ENCODE measurements around the gene AP4S1. TPM values are rescaled to one million over a fixed set of nuclear protein-coding genes. Genes with fewer than 3 reads are reported as not detected.
A peak's percentile ranks its signal among the peaks of the same experiment; 100 is the strongest.
"Not testable (repeated sequence)": the region's sequence is repeated elsewhere in the genome, so short reads cannot be mapped to it uniquely, and the experiment has no call there.

AP4S1 gene
- total RNA-seq, 1 donor from 2014 or later = 7.1 TPM

DNA sequence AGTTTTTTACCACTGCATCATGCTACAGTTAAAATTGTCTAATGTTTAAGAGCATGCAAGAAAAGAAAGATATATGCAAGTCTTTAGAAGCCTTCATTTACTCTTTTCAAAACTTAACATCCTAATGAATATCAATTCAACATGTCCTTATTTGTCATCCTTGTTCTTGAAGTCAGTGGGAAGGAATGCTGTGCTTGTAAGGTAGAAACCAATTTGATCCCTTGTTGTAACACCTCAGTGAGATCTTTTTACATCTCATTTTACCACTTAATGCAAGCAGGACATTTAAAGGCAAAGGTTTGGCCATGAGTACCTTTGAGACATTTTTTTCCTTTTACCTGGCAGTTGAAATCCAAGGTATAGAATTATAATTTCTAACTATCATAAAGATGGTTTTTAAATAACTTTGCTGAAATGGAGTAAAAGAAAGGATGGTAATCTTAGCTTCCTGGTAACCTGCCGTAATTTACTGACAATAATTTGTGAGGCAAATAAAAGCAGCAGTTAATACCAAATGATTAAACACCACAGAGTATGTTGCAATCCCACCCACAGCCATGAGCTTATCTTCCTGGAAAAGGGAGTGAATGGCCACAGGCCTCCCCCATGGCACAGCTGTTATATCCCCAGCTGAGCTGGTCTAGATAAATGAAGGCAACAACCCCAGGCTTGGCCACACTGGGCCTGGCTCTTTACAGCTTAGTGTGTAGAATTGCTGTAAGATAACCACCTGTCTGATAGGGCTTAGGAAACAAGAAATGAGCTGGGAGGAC lies 33.9 kb downstream of the AP4S1 start:
- H3K27me3 ChIP-seq = no peaks in the 10 kb centered on the region
- intact Hi-C loops (cut with DNase I) = no loop called here
- TF ChIP-seq, protein P1, sequence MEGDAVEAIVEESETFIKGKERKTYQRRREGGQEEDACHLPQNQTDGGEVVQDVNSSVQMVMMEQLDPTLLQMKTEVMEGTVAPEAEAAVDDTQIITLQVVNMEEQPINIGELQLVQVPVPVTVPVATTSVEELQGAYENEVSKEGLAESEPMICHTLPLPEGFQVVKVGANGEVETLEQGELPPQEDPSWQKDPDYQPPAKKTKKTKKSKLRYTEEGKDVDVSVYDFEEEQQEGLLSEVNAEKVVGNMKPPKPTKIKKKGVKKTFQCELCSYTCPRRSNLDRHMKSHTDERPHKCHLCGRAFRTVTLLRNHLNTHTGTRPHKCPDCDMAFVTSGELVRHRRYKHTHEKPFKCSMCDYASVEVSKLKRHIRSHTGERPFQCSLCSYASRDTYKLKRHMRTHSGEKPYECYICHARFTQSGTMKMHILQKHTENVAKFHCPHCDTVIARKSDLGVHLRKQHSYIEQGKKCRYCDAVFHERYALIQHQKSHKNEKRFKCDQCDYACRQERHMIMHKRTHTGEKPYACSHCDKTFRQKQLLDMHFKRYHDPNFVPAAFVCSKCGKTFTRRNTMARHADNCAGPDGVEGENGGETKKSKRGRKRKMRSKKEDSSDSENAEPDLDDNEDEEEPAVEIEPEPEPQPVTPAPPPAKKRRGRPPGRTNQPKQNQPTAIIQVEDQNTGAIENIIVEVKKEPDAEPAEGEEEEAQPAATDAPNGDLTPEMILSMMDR (IDR thresholded peaks at IDR 0.05) = no peak
- no peaks in the 10 kb centered on the region for H3K9me3 ChIP-seq
- no peak overlapping the region for H3K4me3 ChIP-seq
- peak; percentile 83 for ATAC-seq
- no peak for DNase-seq
- no peak overlapping the region for H3K27ac ChIP-seq
- H3K4me1 ChIP-seq = peaks cover 10% of the 10 kb centered on the region
- no peaks in the 10 kb centered on the region for H3K36me3 ChIP-seq

DNA sequence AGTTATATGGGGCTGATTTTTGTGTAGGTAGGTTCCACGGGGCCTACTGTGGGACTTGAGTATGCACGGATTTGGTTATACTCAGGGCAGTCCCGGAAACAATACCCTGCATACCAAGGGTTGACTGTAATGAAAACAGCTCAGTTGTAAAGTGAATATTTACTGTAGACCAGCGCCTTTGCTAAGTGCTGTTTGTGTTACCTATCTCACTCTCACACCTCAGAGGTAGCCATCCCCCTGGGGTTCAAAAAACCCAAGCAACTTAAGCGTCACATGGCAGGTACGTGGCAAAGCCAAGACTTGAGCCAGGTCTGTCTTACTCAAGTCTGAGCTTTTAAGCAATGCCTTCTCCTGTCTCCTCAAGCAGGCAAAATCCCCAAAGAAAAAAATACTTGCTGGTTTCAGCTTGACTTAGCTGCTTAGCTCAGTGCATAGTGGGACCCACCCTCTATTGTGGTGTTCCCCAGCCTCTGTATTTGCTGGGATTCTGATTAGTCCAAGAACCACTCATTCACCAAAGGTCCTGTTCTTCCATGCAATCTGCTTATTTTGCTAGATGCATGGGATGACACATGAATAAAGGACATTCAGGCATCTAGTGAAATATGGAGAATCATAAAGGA lies 34.9 kb downstream of the AP4S1 start:
- TF ChIP-seq, protein P1 (IDR thresholded peaks at IDR 0.05) = no peak
- H3K27me3 ChIP-seq = no peaks in the 10 kb centered on the region
- no peak overlapping the region for H3K4me3 ChIP-seq
- H3K4me1 ChIP-seq = peaks cover 10% of the 10 kb centered on the region
- H3K36me3 ChIP-seq = no peaks in the 10 kb centered on the region
- no peak overlapping the region for H3K27ac ChIP-seq
- intact Hi-C loops (cut with DNase I) = no loop called here
- no peak for DNase-seq
- peak; percentile 62 for ATAC-seq
- H3K9me3 ChIP-seq = no peaks in the 10 kb centered on the region

DNA sequence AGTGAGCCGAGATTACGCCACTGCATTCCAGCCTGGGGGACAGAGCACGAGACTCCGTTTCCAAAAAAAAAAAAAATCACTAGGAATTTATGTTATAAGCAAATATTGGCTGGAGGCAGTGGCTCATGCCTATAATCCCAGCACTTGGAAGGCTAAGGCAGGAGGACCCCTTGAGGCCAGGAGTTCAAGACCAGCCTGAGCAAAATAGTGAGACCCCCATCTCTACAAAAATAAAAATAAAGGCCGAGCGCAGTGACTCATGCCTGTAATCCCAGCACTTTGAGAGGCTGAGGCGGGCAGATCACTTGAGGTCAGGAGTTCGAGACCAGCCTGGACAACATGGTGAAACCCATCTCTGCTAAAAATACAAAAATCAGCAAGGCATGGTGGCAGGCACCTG lies 37.5 kb downstream of the AP4S1 start:
- H3K27ac ChIP-seq; intact Hi-C loops (cut with DNase I); DNase-seq; H3K27me3 ChIP-seq; H3K36me3 ChIP-seq; H3K9me3 ChIP-seq; ATAC-seq; H3K4me3 ChIP-seq: not testable (repeated sequence)
- peaks cover 13% of the 10 kb centered on the region for H3K4me1 ChIP-seq

DNA sequence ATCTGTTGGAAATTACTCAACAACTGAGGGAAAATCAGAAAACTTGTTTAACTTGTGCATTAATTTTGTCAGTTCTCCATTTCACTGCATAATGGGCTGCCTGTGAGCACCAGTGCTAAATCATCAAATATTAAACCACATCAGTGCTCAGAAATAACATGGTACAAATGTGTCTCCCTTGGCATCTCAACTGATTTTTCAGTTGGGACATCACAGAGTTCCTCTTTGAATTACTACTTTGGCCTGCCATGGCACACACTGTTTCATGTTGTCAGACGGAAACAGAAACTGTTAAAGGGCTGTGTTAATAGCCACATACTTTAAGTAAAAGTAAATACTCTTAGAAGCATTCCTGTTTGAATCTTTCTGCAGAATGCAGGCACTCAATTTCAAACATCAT lies 42.8 kb downstream of the AP4S1 start:
- DNase-seq (no peak), ATAC-seq (peak; percentile 92)
- Histone ChIP-seq H3K27me3 (no peaks in the 10 kb centered on the region), H3K4me1 (peaks cover 7% of the 10 kb centered on the region), H3K9me3 (no peaks in the 10 kb centered on the region), H3K36me3 (no peaks in the 10 kb centered on the region), H3K27ac (peak overlapping the region; percentile 39), H3K4me3 (no peak overlapping the region)
- TF ChIP-seq, protein P1 (IDR thresholded peaks at IDR 0.05) = no peak
- intact Hi-C loops (cut with DNase I) = no loop called here

DNA sequence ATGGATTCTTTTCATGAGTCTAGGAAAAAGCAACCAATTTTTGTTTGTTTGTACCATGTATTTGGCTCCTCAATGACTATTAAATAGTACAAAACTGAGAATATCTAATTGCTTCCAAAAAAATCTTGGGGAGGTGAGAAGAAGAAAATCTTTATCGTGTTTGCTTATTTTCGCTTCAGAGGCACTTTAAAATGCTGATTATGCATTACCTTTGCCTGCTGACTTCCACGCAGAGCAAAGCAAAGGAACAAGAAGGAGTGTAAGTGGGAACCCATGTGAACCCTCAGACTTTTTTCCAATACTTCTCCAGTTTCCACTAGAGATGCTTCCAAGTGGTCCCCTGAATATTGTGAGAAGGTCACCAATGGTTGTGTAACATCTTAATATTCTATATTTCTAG lies 43.9 kb downstream of the AP4S1 start:
- DNase-seq (no peak), ATAC-seq (no peak)
- Histone ChIP-seq H3K4me1 (peaks cover 7% of the 10 kb centered on the region), H3K4me3 (no peak overlapping the region), H3K27ac (no peak overlapping the region), H3K36me3 (no peaks in the 10 kb centered on the region), H3K27me3 (no peaks in the 10 kb centered on the region), H3K9me3 (no peaks in the 10 kb centered on the region)
- intact Hi-C loops (cut with DNase I) = no loop called here
- TF ChIP-seq, protein P1 (IDR thresholded peaks at IDR 0.05) = no peak

DNA sequence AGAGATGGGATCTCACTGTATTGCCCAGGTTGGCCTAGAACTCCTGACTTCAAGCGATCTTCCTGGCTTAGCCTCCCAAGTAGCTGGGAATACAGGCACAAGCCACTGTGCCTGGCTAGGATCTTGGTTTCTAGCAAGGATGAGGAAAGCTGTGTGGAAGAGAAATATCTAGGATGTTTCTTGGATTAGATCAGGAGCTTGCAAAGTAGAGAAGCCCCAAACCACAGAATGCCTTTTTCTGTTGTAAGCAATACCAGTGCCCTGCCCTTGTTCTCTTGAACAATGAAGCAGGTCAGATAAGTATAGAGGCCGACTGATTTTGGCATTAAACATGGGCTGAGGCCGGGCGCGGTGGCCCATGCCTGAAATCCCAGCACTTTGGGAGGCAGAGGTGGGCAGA lies 45.0 kb downstream of the AP4S1 start:
- Histone ChIP-seq H3K4me3 (no peak overlapping the region), H3K36me3 (no peaks in the 10 kb centered on the region), H3K9me3 (no peaks in the 10 kb centered on the region), H3K27ac (no peak overlapping the region), H3K4me1 (peaks cover 7% of the 10 kb centered on the region), H3K27me3 (no peaks in the 10 kb centered on the region)
- DNase-seq = no peak
- intact Hi-C loops (cut with DNase I) = loop anchor here (10.0 kb wide), 1 partner anchor 46 kb away; the partner anchor contains the start of genes AP4S1 and STRN3
- TF ChIP-seq, protein P1 (IDR thresholded peaks at IDR 0.05) = no peak
- ATAC-seq = peak; percentile 66

Data from upper lobe of right lung (tissue), 1 donor.